Bone marrow (tissue), 2 donors: ENCODE measurements around the gene HSD17B3.
"Not testable (repeated sequence)": the region's sequence is repeated elsewhere in the genome, so short reads cannot be mapped to it uniquely, and the experiment has no call there.

Source experiments
- DNase-seq, 2 donors: peaks; one replicate each; lab custom pipeline; 2025; lab: John Stamatoyannopoulos, UW

HSD17B3 gene

DNA sequence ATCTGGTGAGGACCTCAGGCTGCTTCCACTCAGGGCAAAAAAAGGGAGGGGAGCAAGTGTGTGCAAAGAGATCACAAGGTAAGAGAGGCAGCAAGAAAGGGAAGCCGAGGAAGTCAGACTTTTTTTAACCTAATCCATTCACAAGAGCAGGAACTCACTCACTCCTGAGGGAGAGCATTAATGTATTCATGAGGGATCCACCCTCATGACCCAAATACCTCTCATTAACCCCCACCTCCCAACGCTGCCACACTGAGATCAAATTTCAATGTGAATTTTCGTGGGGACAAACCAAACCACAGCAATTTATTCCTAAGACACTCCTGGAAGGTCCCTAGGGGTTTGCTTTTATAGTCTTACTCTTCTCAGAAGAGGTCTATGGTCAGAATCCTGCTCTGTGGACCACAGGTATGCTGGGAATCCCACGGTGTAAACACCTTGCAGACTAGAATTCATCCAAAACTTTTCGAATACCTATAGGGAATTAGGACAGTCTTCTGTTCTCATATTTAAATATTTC lies 108.7 kb downstream of the HSD17B3 start:
- DNase-seq: no peak

DNA sequence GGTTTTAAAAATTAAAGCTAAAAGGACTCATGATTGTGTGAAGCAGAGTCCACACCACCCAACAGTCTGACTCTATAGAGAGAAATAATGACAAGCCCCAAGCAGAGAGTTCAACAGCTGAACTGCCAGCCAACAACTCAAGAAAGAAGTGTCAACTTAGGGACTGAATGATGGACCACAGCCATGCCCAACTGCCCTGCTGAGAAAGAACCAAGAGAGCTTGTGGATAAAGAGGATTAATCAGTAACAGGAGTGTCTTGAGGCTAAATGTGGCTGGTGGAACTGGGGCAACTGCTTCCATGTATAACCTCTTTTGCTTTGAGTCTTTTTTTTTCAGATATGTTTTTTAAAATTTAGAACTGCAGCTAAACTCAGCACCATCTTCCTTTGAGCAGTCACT lies 109.3 kb downstream of the HSD17B3 start:
- DNase-seq: no peak

DNA sequence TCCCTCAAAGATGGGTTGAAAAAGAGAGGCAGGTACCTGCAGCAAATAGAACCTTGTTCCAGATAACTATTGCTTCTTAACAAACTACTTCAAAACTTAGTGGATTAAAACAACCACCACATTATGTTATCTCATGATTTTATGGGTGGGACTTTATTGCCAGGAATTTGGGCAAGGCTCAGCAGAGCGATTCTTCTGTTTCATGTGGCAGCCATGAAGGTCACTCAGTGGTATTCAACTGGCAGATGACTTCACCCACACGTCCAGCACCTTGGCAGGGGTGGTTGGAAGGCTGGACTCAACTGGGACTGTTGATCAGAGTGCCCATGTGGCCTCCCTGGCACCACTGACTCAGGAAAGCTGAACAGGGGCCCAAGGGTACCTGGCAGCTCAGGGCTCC lies 112.0 kb downstream of the HSD17B3 start:
- no peak for DNase-seq

DNA sequence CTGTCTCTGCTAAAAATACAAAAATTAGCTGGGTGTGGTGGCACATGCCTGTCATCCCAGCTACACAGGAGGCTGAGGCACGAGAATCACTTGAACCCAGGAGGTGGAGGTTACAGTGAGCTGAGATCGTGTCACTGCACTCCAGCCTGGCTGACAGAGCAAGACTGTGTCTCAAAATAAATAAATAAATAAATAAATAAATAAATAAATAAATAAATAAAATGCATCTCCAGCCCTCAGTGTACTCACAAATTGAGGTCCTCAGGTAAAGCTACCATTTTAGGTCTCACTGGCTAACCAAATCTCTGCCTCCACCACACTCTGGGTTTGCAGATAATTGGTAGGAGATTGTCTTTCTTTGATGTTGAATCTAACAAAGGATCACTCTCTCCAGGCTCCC lies 112.4 kb downstream of the HSD17B3 start:
- DNase-seq: not testable (repeated sequence)

- DNase-seq: no peak
These were observed 113.4 kb downstream of the HSD17B3 start for GRCh38 chr9:96188571-96188970.

DNA sequence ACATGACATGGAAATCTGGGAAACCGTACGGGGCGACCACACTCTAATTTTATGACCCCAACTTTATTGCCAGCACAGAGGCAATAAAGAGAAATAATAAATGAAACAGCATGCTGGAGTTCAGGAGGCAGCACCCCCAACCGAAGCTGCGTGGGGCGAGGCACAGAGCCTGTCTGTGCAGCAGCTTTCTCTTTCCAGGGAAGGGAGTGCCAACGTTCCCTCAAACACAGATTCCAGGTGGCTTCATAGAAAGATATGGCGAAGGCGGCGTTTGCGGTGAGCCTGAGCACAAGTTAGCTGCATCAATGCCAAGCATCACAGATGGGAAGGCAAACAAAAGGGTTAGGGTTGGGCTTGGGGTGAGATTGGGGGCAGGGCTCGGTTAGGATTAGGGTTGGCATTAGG lies 114.8 kb downstream of the HSD17B3 start:
- DNase-seq: no peak

GRCh38 chr9:96186591-96187011 lies 115.4 kb downstream of the HSD17B3 start:
- no peak for DNase-seq

DNA sequence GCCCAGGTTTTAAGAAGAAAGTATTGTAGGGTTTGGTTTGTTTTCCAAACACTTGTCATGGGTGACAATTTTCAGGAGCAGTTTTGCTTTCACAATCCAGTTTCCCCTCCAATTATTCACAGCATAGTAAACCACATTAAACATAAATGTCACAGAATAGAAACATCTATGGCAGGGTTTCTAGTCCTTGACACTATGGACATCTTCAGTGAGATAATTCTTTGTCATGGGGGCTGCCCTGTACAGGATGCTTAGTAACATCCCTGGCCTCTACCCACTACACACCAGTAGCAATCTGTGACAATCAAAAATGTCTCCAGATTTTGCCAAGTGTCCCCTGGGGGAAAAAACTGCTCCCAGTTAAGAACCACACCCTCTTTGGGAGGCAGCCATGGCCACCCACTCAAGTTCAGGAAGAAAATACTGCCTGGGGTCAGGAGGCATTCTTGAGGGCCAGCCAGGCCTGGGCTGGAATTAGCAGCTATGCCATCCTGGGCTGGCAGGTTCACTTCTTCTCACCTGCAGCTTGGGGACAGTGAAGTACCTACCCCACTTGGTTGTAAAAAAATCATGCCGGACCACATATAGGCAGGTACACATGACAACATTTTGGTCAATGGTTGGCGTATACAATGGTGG lies 116.3 kb downstream of the HSD17B3 start:
- DNase-seq: no peak
